HepG2 (cell line): ENCODE results near the gene GPR15. TPM values are rescaled to one million over a fixed set of nuclear protein-coding genes. Genes with fewer than 3 reads are reported as not detected.

Experiments used
- ATAC-seq: fragments of 200-7000 bp; cut with Tn5 transposase; 3 replicates; pipeline ENCODE4 v1.9.1; 2020; ENCODE audit warnings: mild to moderate bottlenecking, moderate library complexity
- BruUV-seq: library from RNA; stranded (reverse); fragments of 400-500 nt; replicated peaks from 2 replicates; lab custom pipeline; 2021; lab: Mats Ljungman, UMichigan
- CTCF ChIA-PET: fragments of 300-600 bp; formaldehyde crosslinking; extraction: SDS; loops from one replicate; lab custom pipeline; 2021; ENCODE audit warnings: low total read pairs, inconsistent platforms, low intra/inter-chr PET ratio; lab: Yijun Ruan, JAX
- POLR2A ChIA-PET: fragments of 350-600 bp; sonication (Branson Sonifier 250); formaldehyde crosslinking; loops from one replicate; lab custom pipeline; 2020; ENCODE audit warnings: antibody characterized with exemption, inconsistent platforms; lab: Yijun Ruan, JAX
- DNase-seq: peaks from one replicate; pipeline ENCODE4 v3.0.0-alpha.2; 2015; ENCODE audit warnings: low spot score
- FAIRE-seq: peaks from 3 replicates; lab custom pipeline; 2011; peaks lifted over from hg19 to GRCh38; lab: Jason Lieb, UNC
- H2AFZ ChIP-seq: one replicate; pipeline ENCODE4 v1.6.1; 2011; ENCODE audit warnings: low read length, inconsistent platforms
- H3K27ac ChIP-seq: fragments of 300-600 bp; 3 replicates; pipeline ENCODE4 v1.8.0; 2011; ENCODE audit warnings: mixed run types, mild to moderate bottlenecking, mixed read lengths, low read length, inconsistent platforms; ENCODE audit not compliant: insufficient read depth; ENCODE audit errors: extremely low read length
- H3K27me3 ChIP-seq, 2 experiments: fragments of 200-600 bp in 1 of 2; 2 replicates in 1 of 2; 3 replicates in 1 of 2; pipeline versions ENCODE4 v1.6.0 to v1.8.0; 2011; ENCODE audit warnings: low read length in 2 of 2, mild to moderate bottlenecking in 2 of 2, moderate library complexity in 2 of 2, inconsistent platforms in 1 of 2; ENCODE audit not compliant: insufficient read depth in 2 of 2, control insufficient read depth in 1 of 2
- H3K36me3 ChIP-seq, 2 experiments: fragments of 200-600 bp in 1 of 2; replicated peaks in 1 of 2; 2 replicates in 1 of 2; 3 replicates in 1 of 2; pipeline versions ENCODE4 v1.5.1 to v1.8.0; 2011; ENCODE audit warnings: low read length in 2 of 2, inconsistent platforms in 1 of 2; ENCODE audit not compliant: insufficient read depth in 2 of 2, control insufficient read depth in 1 of 2
- H3K4me1 ChIP-seq: 2 replicates; pipeline ENCODE4 v1.5.1; 2012; ENCODE audit warnings: low read length, inconsistent platforms; ENCODE audit not compliant: insufficient read depth
- H3K4me2 ChIP-seq: 2 replicates; pipeline ENCODE4 v1.6.0; 2011; ENCODE audit warnings: low read depth, low read length, inconsistent platforms
- H3K4me3 ChIP-seq, 3 experiments: fragments of 200-600 bp in 1 of 3; sonication (generic), shearing (Covaris generic) in 1 of 3; replicated peaks in 1 of 3; 2 replicates each; pipeline ENCODE4 v1.5.1; 2011 to 2016; ENCODE audit warnings: low read length in 3 of 3, inconsistent platforms in 2 of 3, low read depth in 2 of 3, mild to moderate bottlenecking in 2 of 3, control low read depth in 1 of 3, mixed read lengths in 1 of 3; ENCODE audit not compliant: insufficient read depth in 1 of 3
- H3K79me2 ChIP-seq: one replicate; pipeline ENCODE4 v1.6.1; 2011; ENCODE audit warnings: low read length, inconsistent platforms; ENCODE audit not compliant: insufficient read depth
- H3K9ac ChIP-seq: 2 replicates; pipeline ENCODE4 v1.6.0; 2011; ENCODE audit warnings: mild to moderate bottlenecking, low read depth, low read length, inconsistent platforms; ENCODE audit not compliant: insufficient read depth
- H3K9me3 ChIP-seq: 2 replicates; pipeline ENCODE4 v1.5.1; 2012; ENCODE audit warnings: mild to moderate bottlenecking, low read length
- H4K20me1 ChIP-seq: 2 replicates; pipeline ENCODE4 v1.6.0; 2011; ENCODE audit warnings: inconsistent platforms, mild to moderate bottlenecking, low read length, moderate library complexity; ENCODE audit not compliant: insufficient read depth
- BRCA1 ChIP-seq: sonication (generic); formaldehyde crosslinking; IDR thresholded peaks from 2 replicates; pipeline ENCODE4 v1.4.0; 2020; ENCODE audit warnings: missing genetic modification reagents
- CENPX ChIP-seq: sonication (generic); formaldehyde crosslinking; IDR thresholded peaks from 2 replicates; pipeline ENCODE4 v1.9.0; 2021; ENCODE audit warnings: mild to moderate bottlenecking, missing genetic modification reagents, moderate library complexity
- CHD2 ChIP-seq: IDR thresholded peaks from 2 replicates; pipeline ENCODE4 v1.6.1; 2011; ENCODE audit warnings: low read depth, low read length, improper control_type of control experiment
- DRAP1 ChIP-seq: IDR thresholded peaks from 2 replicates; pipeline ENCODE4 v1.6.1; 2016; ENCODE audit warnings: missing genetic modification reagents, missing compliant biosample characterization
- MAZ ChIP-seq, 2 experiments: sonication (generic) in 1 of 2; formaldehyde crosslinking in 1 of 2; IDR thresholded peaks; 2 replicates each; pipeline versions ENCODE4 v1.5.0 to v1.6.1; 2012 to 2020; ENCODE audit warnings: low read depth in 2 of 2, mild to moderate bottlenecking in 2 of 2, borderline replicate concordance in 1 of 2, improper control_type of control experiment in 1 of 2, low read length in 1 of 2, missing genetic modification reagents in 1 of 2, moderate library complexity in 1 of 2
- MTF2 ChIP-seq: sonication (generic); formaldehyde crosslinking; IDR thresholded peaks from 2 replicates; pipeline ENCODE4 v1.5.0; 2020; ENCODE audit warnings: missing genetic modification reagents, borderline replicate concordance
- NFIB ChIP-seq: sonication (generic); formaldehyde crosslinking; IDR thresholded peaks from 2 replicates; pipeline ENCODE4 v1.9.0; 2021; ENCODE audit warnings: missing genetic modification reagents, mild to moderate bottlenecking, borderline replicate concordance
- NKX3-1 ChIP-seq: sonication (generic); formaldehyde crosslinking; IDR thresholded peaks from 2 replicates; pipeline ENCODE4 v1.5.0; 2020; ENCODE audit warnings: missing genetic modification reagents
- PHF20 ChIP-seq: sonication (generic); formaldehyde crosslinking; IDR thresholded peaks from 2 replicates; pipeline ENCODE4 v1.5.0; 2020; ENCODE audit warnings: mild to moderate bottlenecking, missing genetic modification reagents
- RBM22 ChIP-seq: fragments of 200-400 bp; formaldehyde crosslinking; optimal IDR thresholded peaks from 2 replicates; pipeline ENCODE3; 2017; ENCODE audit warnings: mild to moderate bottlenecking, low read length, moderate library complexity
- REL ChIP-seq: sonication (generic); formaldehyde crosslinking; conservative IDR thresholded peaks from 2 replicates; pipeline ENCODE4 v1.8.0; 2022; ENCODE audit warnings: mild to moderate bottlenecking, missing genetic modification reagents, moderate library complexity
- TERF1 ChIP-seq: sonication (generic); formaldehyde crosslinking; IDR thresholded peaks from 2 replicates; pipeline ENCODE4 v1.8.0; 2022; ENCODE audit warnings: mild to moderate bottlenecking, missing genetic modification reagents, moderate library complexity
- U2AF2 ChIP-seq: fragments of 200-400 bp; formaldehyde crosslinking; IDR thresholded peaks from 2 replicates; pipeline ENCODE4 v1.6.1; 2017; ENCODE audit warnings: low read depth, mild to moderate bottlenecking, low read length
- USF2 ChIP-seq, 2 experiments: sonication (generic) in 1 of 2; formaldehyde crosslinking in 1 of 2; IDR thresholded peaks; 2 replicates each; pipeline versions ENCODE4 v1.5.1 to v1.6.1; 2011 to 2020; ENCODE audit warnings: borderline replicate concordance in 1 of 2, low read depth in 1 of 2, low read length in 1 of 2, mild to moderate bottlenecking in 1 of 2, missing genetic modification reagents in 1 of 2, moderate library complexity in 1 of 2
- ZBTB7B ChIP-seq: sonication (generic); formaldehyde crosslinking; IDR thresholded peaks from 2 replicates; pipeline ENCODE4 v1.4.0; 2020; ENCODE audit warnings: missing genetic modification reagents
- ZNF20 ChIP-seq: sonication (generic); formaldehyde crosslinking; IDR thresholded peaks from 2 replicates; pipeline ENCODE4 v1.4.0; 2020; ENCODE audit warnings: mild to moderate bottlenecking, moderate library complexity, missing genetic modification reagents
- ZNF484 ChIP-seq: sonication (generic); formaldehyde crosslinking; IDR thresholded peaks from 2 replicates; pipeline ENCODE4 v1.5.1; 2020; ENCODE audit warnings: mild to moderate bottlenecking, low read depth, missing genetic modification reagents, borderline replicate concordance
- ZNF549 ChIP-seq: sonication (generic); formaldehyde crosslinking; IDR thresholded peaks from 2 replicates; pipeline ENCODE4 v1.5.0; 2020; ENCODE audit warnings: missing genetic modification reagents
- ZNF839 ChIP-seq: sonication (generic); formaldehyde crosslinking; IDR thresholded peaks from 2 replicates; pipeline ENCODE4 v1.4.0; 2020; ENCODE audit warnings: missing genetic modification reagents, mild to moderate bottlenecking, borderline replicate concordance
- WGBS: methylation state at CpG from one replicate; pipeline ENCODE4 v1.1.6; 2017; ENCODE audit warnings: low lambda C conversion rate; 5-methylcytosine and 5-hydroxymethylcytosine counted together
- in situ Hi-C: cut with HindIII; loops from 2 replicates; pipeline ENCODE4 v1.10.0; 2017; ENCODE audit warnings: low pct_unique_long_range_greater_than_20kb; ENCODE audit not compliant: extremely low pct_ligation_motif_present
- intact Hi-C: fragments of 100-400 bp; cut with micrococcal nuclease; formaldehyde crosslinking; loops from one replicate; pipeline ENCODE4 v1.10.0; 2022; ENCODE audit not compliant: unreplicated experiment
- polyA plus RNA-seq, 8 experiments: library from polyadenylated mRNA; depleted of rRNA in 3 of 8; stranded (reverse) in 7 of 8; unstranded in 1 of 8; fragments of >200 nt; fragmentation: Illumina TruSeq in 4 of 8; extraction: Trizol in 4 of 8; gene quantifications; 2 replicates each; pipeline versions ENCODE4 v1.2.1 to v1.2.3, GENCODE V29; 2011 to 2016; ENCODE audit warnings: low read depth in 4 of 8, missing spikeins in 1 of 8, mixed read lengths in 1 of 8; ENCODE audit not compliant: insufficient read depth in 1 of 8
- total RNA-seq, 5 experiments: library from RNA; depleted of rRNA; stranded (reverse); fragments of >200 nt; fragmentation: Illumina TruSeq; extraction: Trizol; gene quantifications; 2 replicates each; pipeline ENCODE4 v1.2.3, GENCODE V29; 2016; ENCODE audit warnings: low read depth in 1 of 5
- TF ChIP-seq, protein P1 (sequence below): sonication (generic); formaldehyde crosslinking; IDR thresholded peaks from 2 replicates; pipeline ENCODE4 v1.5.0; 2020; ENCODE audit warnings: missing genetic modification reagents

Gene GPR15
- total and polyA plus RNA-seq, 2 of the 13 experiments (the other 11 are each of a cell fraction or from before 2014, with no cell fraction given), result not detected

DNA sequence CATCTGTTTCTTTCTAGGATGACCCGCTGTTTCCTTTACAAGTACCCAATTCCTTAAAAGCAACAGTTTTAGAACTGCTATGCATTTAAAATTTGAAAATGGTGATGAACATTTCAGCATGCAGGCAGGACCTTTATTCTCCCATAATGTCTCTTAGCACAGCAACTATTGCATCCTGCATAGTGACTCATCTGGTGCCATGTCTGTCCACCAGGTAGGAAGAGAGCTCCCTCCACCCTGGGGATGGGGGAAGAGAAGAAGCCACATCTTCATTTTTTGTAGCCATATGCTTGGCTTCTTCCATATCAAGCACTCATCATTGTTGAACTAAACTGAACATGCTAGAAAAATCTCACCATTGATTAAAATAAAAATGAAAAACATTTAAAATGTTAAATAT, 9.9 kb downstream of the GPR15 start:
- Histone ChIP-seq H3K4me3 (no peak overlapping the region), H3K4me1 (peaks cover 6% of the 10 kb centered on the region; the same call in 1 of the 2 replicates), H3K36me3 (no peaks in the 10 kb centered on the region), H4K20me1 (no peaks in the 10 kb centered on the region), H3K79me2 (no peaks in the 10 kb centered on the region), H3K27me3 (no peaks in the 10 kb centered on the region), H3K4me2 (no peak overlapping the region), H2AFZ (no peak overlapping the region), H3K9ac (no peak overlapping the region), H3K9me3 (no peaks in the 10 kb centered on the region), H3K27ac (no peak overlapping the region)
- ChIA-PET POLR2A (no interaction called here), CTCF (no interaction called here)
- FAIRE-seq, result no peak
- BruUV-seq, result no TSS peak
- in situ Hi-C loops (no loop called here), intact Hi-C loops (no loop called here)
- TF ChIP-seq MTF2 (CRISPR knock-in tag) (no peak), RBM22 (no peak), NKX3-1 (CRISPR knock-in tag) (no peak), TERF1 (CRISPR knock-in tag) (no peak), MAZ (IDR thresholded peaks at IDR 0.05; ENCODE audit: borderline replicate concordance, low read depth, low read length) (no peak), MAZ (CRISPR knock-in tag; IDR thresholded peaks at IDR 0.05; ENCODE audit: low read depth) (no peak), NFIB (CRISPR knock-in tag) (no peak), ZNF484 (CRISPR knock-in tag) (no peak), DRAP1 (CRISPR knock-in tag) (no peak), CHD2 (no peak), U2AF2 (no peak), ZNF20 (CRISPR knock-in tag) (no peak), REL (CRISPR knock-in tag) (no peak), PHF20 (CRISPR knock-in tag) (no peak), ZNF549 (no peak), BRCA1 (CRISPR knock-in tag) (no peak), ZBTB7B (CRISPR knock-in tag) (no peak), USF2 (IDR thresholded peaks at IDR 0.05; ENCODE audit: low read depth, low read length) (no peak), USF2 (CRISPR knock-in tag; IDR thresholded peaks at IDR 0.05; ENCODE audit: borderline replicate concordance) (no peak), CENPX (no peak), ZNF839 (CRISPR knock-in tag) (no peak)
- TF ChIP-seq, protein P1, sequence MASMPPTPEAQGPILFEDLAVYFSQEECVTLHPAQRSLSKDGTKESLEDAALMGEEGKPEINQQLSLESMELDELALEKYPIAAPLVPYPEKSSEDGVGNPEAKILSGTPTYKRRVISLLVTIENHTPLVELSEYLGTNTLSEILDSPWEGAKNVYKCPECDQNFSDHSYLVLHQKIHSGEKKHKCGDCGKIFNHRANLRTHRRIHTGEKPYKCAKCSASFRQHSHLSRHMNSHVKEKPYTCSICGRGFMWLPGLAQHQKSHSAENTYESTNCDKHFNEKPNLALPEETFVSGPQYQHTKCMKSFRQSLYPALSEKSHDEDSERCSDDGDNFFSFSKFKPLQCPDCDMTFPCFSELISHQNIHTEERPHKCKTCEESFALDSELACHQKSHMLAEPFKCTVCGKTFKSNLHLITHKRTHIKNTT (CRISPR knock-in tag), result no peak
- no peak for DNase-seq
- 91% methylated on average over 1 of the region's 1 CpG for WGBS
- ATAC-seq, result no peak
